NCI-H345 treated with DMSO at 0.1 percent for 48 hours (cell line): ENCODE data around the gene TSEN2.
"Not testable (repeated sequence)": the region's sequence is repeated elsewhere in the genome, so short reads cannot be mapped to it uniquely, and the experiment has no call there.

ENCODE experiments used
- DNase-seq: peaks from one replicate; lab custom pipeline; 2025; ENCODE audit not compliant: unreplicated experiment; lab: John Stamatoyannopoulos, UW

Gene TSEN2

DNA sequence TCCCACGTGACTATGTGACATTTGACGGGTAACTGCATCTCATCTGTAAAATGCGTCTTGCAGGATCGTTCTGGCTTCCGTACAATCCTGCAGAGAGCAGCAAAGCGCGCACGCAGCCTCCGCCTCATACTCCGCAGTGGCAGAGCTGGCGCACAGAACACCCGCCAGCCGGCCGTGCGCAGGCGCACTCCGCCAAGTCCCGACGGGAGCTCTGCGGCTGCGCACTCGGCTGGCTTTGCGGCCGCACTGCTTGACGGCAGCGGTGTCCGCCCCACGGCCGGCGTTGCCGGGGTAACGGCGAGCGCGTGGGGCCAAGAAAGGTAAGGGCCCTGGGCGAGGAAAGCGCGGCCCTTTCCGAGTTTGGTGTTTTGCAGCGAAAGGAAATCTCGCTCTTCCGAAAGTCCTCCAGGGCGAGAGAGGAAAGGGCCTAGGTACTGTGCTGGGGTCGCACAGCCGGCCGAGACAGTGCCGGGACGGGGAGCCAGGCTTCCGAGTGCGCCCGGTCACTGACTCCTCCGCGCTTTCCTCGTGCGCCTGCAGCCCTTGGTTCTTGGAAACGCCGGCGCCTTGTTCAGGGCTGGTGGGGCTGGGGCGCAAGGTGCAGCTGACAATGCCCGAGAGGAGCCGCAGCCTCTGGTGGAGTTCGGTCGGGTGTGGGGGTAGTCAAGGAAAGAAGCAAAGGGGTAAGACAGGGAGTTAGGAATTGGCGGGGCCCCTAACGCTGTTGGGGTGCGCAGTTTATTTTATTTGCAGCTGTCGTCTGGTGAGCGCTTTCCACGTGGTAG is at the start of gene TSEN2:
TSS of gene TSEN2 (plus strand) at position 283 of the 785 bp plus-strand sequence. CDS start 5,321 bp downstream, outside the sequence.
- DNase-seq = peak; percentile 58

DNA sequence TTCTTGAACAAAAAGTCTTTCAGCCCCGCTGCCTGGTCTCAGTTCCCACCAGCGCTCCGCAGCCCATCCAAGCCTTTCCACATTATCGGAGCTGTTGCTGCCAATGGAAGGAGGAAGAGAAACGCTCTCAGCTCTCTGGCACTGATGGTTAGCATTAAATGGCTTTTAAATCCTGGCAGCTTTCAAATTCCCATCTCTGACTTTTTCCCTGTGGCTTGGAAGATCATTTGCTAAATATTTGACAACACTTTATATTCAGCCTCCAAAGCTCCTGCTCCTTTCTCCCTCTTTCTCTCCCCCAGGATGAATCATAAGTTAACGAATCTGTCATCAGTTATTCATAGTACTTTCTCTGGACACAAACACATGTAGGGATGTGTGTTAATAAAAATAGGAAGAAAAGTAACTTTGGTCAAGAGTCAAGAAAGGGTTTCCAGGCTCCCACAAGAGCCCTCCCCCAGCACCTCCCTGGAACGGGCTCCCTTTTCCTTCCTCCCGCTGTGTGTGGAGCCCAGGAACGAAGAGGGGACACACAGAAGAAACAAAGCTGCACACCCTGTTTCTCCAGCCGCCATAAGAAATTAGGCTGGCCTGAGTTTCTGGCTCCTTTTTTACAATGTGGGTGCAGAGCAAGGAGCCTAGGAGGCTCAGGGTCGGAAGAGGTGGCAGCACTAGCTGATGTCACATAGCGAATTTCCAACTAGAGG is 47.6 kb upstream of the TSEN2 start:
- DNase-seq = no peak

DNA sequence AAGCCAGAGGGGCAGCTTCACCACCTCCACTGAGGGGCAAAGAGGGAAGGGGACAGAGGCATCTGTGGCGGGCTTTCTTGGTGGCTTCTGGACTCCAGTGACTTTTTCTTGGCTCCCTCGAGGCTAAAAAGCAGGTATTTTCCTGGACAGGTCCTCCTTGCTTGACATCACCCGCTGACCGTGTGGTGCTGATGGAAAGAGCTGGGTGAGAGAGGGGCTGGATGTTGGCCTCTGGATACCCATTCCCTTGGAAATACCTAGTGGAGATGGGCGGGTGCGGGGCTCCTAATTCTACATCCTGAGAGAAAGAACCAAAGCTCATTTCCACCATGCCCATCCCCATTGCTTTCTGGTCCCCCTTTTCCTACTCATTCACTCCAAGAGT is 47.1 kb upstream of the TSEN2 start:
- DNase-seq = no peak

DNA sequence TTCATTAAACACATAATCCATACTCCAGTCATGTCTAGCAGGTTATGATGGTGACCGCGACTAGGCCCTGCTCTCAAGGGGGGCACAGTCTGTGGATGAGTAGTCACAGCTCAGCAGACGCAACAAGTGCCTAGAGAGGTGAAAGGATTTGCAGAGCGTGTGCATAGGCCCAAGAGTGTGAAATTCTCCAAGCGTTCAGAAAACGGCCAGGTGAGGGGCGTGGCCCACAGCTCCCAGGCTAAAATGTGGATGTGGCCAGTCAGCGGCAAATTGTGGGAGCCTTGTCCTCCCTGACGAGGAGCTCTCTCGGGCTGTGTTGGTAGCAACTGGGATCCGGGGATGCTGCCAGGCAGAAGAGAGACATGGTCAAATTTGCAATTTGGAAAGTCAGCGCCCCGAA is 46.4 kb upstream of the TSEN2 start:
- no peak for DNase-seq

DNA sequence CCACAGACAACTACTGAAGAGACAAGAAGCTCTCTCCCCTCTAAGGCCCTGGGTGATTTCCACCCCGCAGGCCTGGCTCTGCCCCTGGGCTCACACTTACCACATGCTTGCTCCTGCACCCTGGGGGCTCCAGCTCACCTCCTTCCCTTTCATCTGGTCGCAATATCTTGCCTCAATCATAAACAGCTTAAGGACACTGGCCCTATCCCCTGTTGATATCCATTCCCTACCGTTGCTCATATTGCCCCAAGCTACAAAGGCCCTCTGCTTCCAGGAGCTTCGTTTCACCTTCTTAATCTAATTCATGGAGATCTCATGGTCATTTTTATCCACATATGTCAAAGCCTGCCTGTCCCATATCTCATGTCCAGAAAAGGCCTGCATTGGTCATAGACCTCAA is 46.0 kb upstream of the TSEN2 start:
- no peak for DNase-seq

DNA sequence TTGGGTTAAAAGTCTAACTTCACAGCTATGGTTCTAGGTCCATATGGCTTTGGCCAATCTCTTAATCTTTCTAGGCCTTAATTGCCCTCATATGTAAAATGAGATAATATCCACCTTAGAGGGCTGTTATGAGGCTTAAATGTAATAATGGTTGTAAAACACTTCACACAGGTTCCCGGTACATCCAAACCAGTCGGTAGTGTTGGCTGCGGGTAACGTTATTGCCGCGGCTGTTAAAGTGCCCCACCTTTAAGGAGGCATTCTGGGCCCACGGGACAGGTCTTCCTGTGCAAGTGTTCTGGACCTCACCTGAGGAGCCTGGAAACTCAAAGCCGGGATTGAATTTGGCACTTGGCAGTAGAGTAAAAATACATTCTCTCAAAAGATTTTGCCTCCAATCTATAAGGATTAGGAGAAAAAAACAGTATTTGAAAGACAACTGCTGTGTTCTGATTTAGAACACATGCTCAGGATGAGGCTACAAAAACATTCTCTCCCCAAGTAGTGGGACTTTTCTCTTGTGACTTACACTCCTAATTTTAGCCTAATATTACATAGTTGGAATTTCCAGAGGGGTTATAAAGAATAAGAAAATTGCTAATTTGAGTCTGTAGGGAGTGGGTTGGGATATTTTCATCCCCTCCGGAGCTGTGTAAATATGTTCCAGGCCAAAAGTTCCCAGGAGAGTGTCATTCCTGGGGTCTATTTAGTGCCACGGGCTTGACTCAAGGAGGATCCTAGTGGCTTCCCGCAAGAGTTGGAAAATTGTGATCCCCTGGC is 44.9 kb upstream of the TSEN2 start:
- no peak for DNase-seq

DNA sequence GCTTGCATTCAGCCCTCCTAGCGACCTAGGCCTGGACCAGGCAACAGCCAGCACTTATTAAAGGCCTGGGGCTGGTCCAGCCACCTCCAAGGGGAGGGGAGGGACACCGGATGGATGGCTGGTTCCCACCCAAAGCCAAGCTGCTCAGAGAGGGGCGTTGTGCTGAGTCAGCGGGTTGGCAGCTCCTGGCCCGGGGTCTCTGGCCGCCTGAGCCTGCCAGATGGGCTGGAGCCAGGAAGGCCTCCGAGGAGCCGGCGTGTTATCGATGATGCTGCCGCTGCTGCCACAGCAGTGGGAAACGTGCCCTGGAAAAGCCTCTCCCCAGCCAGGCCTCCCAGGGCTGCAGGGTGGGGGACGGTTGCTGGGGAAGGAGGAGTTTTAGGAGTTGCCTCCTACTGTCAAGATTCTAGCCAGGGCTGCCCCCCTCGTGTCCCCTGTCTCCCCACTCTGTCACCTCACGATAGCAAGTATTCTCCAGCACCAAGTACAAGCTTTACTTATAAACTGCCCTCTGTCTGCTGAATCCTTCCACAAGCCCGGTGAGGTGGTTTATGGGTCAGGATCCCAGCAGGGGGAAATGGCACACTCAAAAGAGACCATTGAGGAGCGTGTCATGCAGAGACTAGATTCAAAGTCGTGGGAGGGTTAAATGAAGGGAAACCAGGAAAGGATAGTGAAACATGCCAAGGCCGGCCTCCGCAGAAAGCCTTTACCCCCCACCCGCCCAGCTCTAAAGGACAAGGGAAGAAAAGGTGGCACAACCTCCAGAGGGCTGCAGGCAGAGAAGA is 43.2 kb upstream of the TSEN2 start:
- DNase-seq = no peak

DNA sequence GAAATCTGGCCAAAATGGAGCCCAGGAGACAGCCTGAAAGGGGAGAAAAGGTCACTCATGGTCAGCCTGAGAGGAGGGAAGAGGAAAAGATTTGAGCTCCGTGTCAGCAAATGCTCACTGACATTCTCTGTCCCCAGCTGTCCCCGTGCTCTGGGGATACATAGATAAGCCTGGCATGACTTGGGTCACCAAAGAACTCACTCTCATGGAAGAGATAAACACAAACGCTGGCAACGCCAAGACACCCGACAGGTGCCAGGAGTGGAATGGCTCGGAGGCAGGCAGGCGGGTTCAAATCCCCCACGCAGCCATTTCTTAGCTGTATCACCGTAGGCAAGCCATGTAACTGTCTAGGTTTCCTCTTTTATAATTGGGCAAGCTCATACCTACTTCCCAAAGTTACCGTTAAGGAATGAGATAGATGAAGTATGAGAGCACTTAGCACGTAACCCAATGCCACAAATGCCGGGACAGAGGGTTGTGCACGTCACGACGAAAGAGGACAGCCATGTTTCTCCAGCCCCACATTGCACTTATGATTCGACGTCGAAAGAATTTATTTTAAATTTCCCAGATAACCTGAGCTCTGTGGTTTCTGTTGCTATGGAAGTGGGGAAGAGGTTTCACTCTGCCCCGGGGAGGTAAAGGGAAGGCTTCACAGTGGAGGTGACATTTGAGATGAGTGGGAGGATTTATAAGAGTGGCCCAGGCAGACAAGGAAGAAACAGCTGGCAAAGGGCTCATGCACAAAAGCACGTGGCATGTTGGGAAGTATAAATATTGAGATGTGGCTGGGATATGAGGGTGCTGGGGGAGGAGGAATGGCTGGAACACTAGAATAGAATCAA is 41.4 kb upstream of the TSEN2 start:
- DNase-seq = no peak

DNA sequence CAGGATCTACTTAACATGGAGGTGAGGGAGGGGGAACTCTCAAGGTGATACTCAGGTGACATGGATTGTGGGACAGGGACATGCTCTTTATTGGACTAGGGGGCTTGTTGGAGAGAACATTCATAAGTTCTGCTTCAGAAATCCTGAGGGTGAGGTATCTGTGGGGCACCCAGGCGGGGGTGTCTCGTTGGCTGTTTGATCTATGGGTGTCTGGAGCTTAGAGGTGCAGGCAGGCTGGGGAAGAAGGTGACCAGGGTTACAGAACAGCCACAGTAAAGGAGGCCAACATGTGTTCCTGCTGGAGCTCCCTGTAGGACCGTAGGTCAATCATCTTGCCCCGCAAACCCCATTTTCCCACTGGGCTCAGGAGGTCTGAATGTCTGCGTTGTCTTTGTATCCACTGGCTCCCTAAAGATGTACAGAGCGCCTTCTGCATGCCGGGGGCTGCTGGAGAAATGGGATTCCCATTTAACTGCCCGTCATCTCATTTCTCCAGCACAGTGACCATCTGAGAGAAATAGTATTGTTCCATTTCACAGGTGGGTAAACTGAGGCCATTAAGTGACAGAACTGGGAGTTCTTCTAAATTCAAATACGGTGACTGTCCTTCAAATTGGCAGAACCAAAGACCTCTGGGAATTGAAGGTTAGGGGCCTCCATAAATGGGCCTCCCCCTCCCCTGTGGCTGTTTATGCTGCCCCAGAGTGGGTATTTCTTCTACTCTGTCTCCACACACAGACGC is 40.3 kb upstream of the TSEN2 start:
- DNase-seq = no peak

DNA sequence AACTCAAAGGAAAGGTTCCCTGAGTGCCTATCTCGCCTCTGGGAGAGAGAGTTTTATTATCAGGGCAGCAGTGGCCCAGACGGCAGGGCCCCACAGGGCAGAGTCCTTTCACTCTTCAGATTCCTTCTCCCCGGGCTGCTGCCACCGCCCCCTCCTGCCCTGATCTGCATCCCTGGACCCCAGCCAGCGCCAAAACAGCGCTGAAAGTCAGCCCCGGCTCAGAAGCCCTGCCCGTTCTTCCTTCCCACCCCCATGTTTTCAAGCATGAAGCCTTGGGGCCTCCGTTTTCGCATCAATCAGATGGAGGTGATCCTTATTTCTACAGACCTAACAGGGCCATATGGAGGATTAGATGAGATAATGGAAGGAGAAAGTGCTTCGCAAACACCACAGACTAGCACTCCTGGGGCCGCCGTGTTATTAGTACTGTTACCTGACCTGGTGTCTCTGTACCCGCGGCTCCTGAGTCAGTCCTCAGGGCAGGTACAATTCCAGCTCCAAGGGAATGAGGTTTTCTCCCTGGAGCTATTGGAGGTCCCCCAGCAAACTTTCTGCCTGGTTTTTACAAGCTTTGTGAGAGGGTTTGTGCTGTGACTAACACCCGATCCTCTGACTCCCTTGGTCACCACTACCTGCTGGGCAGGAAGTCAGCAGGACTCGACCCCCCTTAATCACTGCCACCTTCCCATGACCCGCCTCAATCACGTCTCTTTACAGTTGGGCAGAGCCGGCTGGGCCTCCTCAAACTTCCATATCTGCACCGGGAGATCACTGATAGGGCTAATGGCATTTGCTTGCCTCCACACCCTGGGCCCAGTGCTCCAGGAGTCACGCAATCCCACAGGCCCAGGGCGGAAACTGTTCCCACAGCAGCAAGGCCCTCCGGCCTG is 39.5 kb upstream of the TSEN2 start:
- DNase-seq = no peak

DNA sequence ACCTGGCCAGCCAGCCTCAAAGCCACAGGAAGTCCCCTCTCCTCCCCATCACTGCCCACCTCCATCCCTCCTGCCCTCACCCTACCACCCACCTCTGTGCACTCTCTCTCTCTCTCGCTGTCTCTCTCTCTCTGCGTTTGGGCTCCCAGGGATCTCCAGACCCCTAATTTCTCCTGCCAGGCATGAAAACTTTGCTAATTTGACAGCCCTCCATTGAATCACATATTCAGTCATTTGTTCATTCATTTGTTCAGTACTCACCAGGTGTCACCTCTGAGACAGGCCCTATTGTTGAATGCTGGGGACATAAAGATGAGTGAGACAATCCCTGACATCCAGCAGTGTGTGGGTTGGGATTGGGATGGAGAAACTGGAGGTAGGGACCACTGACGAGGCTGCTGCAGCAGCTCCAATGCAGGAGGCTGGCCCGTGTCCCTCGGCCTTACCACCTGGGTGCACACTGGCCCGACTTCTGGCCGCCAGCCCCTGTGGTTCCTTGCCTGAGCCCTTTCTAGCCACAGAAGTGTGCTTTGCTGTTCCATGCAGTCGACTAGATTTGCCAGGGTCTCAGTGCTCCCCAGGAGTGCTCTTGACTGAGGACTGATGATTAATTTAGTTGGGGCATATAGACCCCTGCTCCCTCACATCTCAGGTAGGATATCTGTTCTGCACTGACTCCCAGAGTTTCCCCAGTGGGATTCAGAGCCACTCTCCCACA is 38.6 kb upstream of the TSEN2 start:
- no peak for DNase-seq

DNA sequence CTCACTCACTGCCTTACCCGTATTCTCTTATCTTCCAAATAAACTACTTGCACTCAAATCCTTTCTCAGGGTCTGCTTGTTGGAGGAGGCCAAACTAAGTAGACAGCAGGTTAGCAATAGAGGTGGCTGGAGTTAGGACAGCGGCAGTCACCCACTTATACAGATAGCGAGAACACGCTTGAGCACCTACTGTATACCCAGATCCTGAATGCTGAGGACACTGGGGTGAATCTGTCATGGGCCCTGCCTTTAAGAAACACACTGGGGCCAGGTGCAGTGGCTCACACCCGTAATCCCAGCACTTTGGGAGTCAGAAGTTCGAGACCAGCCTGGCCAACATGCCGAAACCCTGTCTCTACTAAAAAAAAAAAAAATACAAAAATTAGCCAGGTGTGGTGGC is 38.0 kb upstream of the TSEN2 start:
- DNase-seq = no peak

DNA sequence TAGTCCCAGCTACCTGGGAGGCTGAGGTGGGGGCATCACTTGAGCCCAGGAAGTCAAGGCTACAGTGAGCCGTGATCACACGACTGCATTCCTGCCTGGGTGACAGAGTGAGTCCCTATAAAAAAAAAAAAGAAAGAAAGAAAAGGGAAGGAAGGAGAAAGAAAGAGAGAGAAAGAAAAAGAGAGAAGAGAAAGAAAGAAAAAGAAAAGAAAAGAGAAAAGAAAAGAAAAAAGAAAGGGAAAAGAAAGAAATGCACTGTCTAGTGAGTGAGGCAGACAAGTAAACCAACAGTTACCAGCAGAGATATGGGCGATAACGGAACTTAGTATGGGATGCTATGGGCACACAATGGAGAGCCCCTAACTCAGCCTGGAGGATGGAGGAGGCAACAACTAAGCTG is 37.2 kb upstream of the TSEN2 start:
- no peak for DNase-seq

DNA sequence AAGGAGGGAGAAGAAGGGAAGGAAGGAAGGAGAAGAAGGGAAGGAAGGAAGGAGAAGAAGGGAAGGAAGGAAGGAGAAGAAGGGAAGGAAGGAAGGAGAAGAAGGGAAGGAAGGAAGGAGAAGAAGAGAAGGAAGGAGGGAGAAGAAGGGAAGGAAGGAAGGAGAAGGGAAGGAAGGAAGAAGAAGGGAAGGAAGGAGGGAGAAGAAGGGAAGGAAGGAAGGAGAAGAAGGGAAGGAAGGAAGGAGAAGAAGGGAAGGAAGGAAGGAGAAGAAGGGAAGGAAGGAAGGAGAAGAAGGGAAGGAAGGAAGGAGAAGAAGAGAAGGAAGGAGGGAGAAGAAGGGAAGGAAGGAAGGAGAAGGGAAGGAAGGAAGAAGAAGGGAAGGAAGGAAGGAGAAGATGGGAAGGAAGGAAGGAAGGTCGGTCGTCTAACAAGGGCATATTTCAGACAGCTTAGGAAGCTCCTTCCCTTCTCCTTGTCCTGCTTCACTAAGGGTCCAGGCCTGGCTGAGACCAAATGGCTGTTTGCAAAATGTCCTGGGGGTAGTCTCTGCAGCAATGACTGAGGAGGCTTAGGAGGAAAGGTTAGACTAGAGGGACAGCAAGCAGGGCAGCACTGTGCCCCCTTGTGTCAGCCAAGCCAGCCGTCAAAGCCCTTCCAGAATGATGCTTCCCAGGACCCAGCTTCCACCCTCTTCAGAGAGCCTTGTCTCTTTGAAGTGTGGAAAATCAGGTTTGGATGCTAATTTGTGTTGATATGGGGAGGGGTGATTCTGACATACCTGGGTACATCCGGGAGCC is 35.7 kb upstream of the TSEN2 start:
- DNase-seq = not testable (repeated sequence)

DNA sequence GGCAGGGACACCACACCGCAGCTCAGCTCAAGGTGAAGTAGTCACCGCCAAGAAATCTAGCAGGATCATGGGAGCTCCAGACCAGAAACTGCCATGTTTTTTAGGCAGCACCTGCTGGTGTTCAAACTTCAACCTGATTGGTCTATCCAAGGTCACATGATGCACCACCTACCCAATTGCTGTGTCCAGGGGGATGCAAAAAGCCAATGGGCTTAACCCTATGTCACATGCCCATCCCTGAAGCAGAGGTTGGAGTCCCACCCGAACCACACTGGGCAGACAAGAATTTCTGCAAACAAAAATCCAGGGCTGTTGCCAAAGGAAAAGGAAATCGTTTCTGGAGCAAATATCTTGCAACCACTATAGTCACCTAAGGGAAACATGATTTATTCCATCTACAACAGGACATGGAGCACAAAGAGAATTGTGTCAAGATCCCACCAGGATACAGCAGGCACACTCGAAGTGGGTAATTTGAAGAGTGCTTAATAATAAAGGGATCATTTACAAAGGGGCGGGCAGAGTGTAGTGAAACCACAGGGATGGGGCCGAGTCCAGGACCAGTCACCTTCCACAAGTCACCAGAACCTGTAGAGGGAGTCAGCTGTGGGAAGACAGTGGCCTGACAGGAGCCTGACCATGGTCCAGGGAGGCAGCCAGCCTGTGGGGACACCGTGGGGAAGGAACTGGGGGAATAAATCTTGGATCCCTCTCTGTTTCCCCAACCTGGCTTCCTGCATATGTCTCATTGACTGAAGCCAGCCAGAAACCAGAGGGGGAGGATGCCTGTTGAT is 34.2 kb upstream of the TSEN2 start:
- no peak for DNase-seq

DNA sequence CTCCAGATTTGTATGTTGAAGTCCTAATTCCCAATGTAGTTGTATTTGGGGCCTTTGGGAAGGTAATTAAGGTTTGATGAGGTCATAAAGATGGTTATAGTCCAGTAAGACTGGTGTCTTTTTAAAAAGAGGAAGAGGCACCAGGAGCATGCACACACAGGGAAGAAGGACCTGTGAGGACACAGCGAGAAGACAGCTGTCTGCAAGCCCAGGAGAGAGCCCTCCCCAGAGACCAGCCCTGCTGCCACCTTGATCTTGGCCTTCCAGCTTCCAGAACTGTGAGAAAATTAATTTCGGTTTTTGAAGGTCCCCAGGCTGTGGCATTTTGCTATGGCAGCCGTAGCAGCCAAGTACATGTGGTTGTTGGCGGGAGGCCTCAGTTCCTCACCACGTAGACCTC is 32.8 kb upstream of the TSEN2 start:
- no peak for DNase-seq
